Lower lobe of right lung (tissue), 2 donors: ENCODE measurements around the gene MTCH1. TPM values are rescaled to one million over a fixed set of nuclear protein-coding genes. Genes with fewer than 3 reads are reported as not detected.

Experiments used
- ATAC-seq, 2 donors: fragments of 200-7000 bp; cut with Tn5 transposase; one replicate each; pipeline ENCODE4 v1.9.1; 2020 to 2022; ENCODE audit warnings: mild to moderate bottlenecking in 2 of 2, moderate library complexity in 2 of 2
- DNase-seq: peaks from one replicate; pipeline ENCODE4 v3.0.0-alpha.2; 2020
- H3K27ac ChIP-seq: fragments of 200-600 bp; one replicate; pipeline ENCODE4 v1.8.0; 2022
- H3K27me3 ChIP-seq: fragments of 200-600 bp; one replicate; pipeline ENCODE4 v1.8.0; 2022; ENCODE audit warnings: low read depth
- H3K36me3 ChIP-seq: fragments of 200-600 bp; one replicate; pipeline ENCODE4 v1.8.0; 2022; ENCODE audit warnings: mild to moderate bottlenecking
- H3K4me1 ChIP-seq: fragments of 200-600 bp; one replicate; pipeline ENCODE4 v1.8.0; 2022
- H3K4me3 ChIP-seq: fragments of 200-600 bp; one replicate; pipeline ENCODE4 v1.8.0; 2022; ENCODE audit warnings: mild to moderate bottlenecking
- H3K9me3 ChIP-seq: fragments of 200-600 bp; one replicate; pipeline ENCODE4 v1.8.0; 2022
- CTCF ChIP-seq: fragments of 200-600 bp; IDR thresholded peaks from one replicate; pipeline ENCODE4 v1.8.0; 2022; ENCODE audit warnings: antibody characterized with exemption, mild to moderate bottlenecking
- intact Hi-C: fragments of 100-400 bp; cut with DNase I; formaldehyde crosslinking; loops from one replicate; pipeline ENCODE4 v1.11.0; 2022
- total RNA-seq: library from RNA; stranded (reverse); fragmentation: NEBNext Ultra II Directional; extraction: Animal tissue kit (Norgen Biotek cat#: 25700); gene quantifications from one replicate; pipeline ENCODE4 v1.2.1, GENCODE V29; 2021
- donor health status: DM: no; HTN: yes; CAD: no; lungs with severe emphysema.

MTCH1 gene
- total RNA-seq, 1 donor from 2014 or later = 194 TPM

- Histone ChIP-seq H3K27ac (no peak overlapping the region), H3K36me3 (peaks cover 21% of the 10 kb centered on the region), H3K27me3 (no peaks in the 10 kb centered on the region), H3K4me1 (peaks cover 17% of the 10 kb centered on the region), H3K4me3 (no peak overlapping the region), H3K9me3 (no peaks in the 10 kb centered on the region)
- TF ChIP-seq CTCF = no peak
- ATAC-seq = peak; percentile 32 to 62
- peak; percentile 69 for DNase-seq
- intact Hi-C loops = no loop called here
Observed at GRCh38 chr6:36963451-36964290, 22.3 kb downstream of the MTCH1 start.

- Histone ChIP-seq H3K4me1 (peaks cover 13% of the 10 kb centered on the region), H3K27me3 (no peaks in the 10 kb centered on the region), H3K36me3 (peaks cover 13% of the 10 kb centered on the region), H3K4me3 (no peak overlapping the region), H3K9me3 (no peaks in the 10 kb centered on the region), H3K27ac (no peak overlapping the region)
- DNase-seq (peak; percentile 84), ATAC-seq (peak; percentile 27 to 43)
- no peak for TF ChIP-seq CTCF
- intact Hi-C loops = no loop called here
Observed at GRCh38 chr6:36962874-36963273, 23.1 kb downstream of the MTCH1 start.

GRCh38 chr6:36961441-36962435, 24.3 kb downstream of the MTCH1 start:
- Histone ChIP-seq H3K4me1 (peaks cover 13% of the 10 kb centered on the region), H3K4me3 (no peak overlapping the region), H3K27me3 (no peaks in the 10 kb centered on the region), H3K27ac (no peak overlapping the region), H3K36me3 (peaks cover 2% of the 10 kb centered on the region), H3K9me3 (no peaks in the 10 kb centered on the region)
- DNase-seq = no peak
- ATAC-seq = no peak
- intact Hi-C loops = no loop called here
- no peak for TF ChIP-seq CTCF

GRCh38 chr6:36959555-36960250, 26.3 kb downstream of the MTCH1 start:
- intact Hi-C loops = no loop called here
- no peak for DNase-seq
- no peaks in the 10 kb centered on the region for H3K36me3 ChIP-seq
- H3K4me3 ChIP-seq = no peak overlapping the region
- no peak for TF ChIP-seq CTCF
- H3K4me1 ChIP-seq = peaks cover 17% of the 10 kb centered on the region
- no peak overlapping the region for H3K27ac ChIP-seq
- no peaks in the 10 kb centered on the region for H3K27me3 ChIP-seq
- no peak for ATAC-seq
- no peaks in the 10 kb centered on the region for H3K9me3 ChIP-seq
